Testis (tissue), 2 donors: Measurements from ENCODE around the gene CELF4.

Source experiments
- CTCF ChIP-seq, 3 experiments: fragments of 450-650 bp in 2 of 3; fragments of 200-600 bp in 1 of 3; sonication (generic) in 1 of 3; IDR thresholded peaks; one replicate each; pipeline ENCODE4 v1.5.1; 2016 to 2019; ENCODE audit warnings: antibody characterized with exemption in 3 of 3, mild to moderate bottlenecking in 2 of 3, moderate library complexity in 1 of 3
- POLR2A ChIP-seq: fragments of 450-650 bp; IDR thresholded peaks from one replicate; pipeline ENCODE4 v1.6.1; 2017; ENCODE audit warnings: antibody characterized with exemption, mild to moderate bottlenecking, moderate library complexity

- TF ChIP-seq CTCF (IDR thresholded peaks at IDR 0.05) (no peak), POLR2A (no peak)
Observed at GRCh38 chr18:37548679-37549289, 16.8 kb downstream of the CELF4 start.
